Dedifferentiated amniotic fluid mesenchymal stem cell (primary cell): ENCODE results near the gene PPP1R14C.
"Not testable (repeated sequence)": the region's sequence is repeated elsewhere in the genome, so short reads cannot be mapped to it uniquely, and the experiment has no call there.

Experiments used
- DNase-seq: peaks from one replicate; pipeline ENCODE4 v3.0.0-alpha.2; 2016; ENCODE audit errors: extremely low spot score

PPP1R14C gene

DNA sequence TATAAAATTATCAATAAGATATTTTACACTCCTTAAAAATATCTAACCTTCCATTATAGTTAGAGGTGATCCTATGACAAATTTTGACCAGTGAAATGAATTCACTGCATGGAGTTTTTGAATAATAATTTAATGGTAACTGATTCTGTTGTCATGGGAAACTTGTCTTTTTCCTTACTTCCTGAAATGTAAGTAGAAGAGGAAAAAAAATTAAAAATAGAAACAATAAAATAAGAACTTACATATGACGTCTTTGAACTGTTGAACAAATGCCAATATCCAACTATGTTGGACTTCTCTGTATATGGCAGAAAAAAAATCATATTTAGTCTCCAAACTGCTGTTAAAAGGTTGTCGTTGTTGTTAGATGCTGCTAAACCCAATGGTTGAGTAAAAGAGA lies 26.3 kb downstream of the PPP1R14C start:
- no peak for DNase-seq

DNA sequence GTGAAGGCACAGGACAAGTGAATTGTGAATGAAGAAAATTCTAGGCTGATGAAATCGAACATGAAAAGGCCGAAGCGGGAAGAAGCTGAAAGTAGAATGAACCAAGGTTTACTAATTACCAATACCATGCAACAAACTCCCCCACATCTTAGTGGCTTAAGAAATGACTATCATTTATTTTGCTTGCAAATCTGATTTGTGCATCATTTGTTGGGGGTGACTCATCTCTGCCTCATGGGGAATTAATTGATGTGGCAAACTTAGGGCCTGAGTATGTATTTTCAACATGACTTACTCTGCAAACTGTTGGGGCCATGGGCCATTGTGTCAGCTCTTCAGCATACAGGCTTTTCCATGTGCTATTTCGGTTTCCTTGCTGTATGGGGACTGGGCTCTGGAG lies 26.8 kb downstream of the PPP1R14C start:
- peak; percentile 24 for DNase-seq

DNA sequence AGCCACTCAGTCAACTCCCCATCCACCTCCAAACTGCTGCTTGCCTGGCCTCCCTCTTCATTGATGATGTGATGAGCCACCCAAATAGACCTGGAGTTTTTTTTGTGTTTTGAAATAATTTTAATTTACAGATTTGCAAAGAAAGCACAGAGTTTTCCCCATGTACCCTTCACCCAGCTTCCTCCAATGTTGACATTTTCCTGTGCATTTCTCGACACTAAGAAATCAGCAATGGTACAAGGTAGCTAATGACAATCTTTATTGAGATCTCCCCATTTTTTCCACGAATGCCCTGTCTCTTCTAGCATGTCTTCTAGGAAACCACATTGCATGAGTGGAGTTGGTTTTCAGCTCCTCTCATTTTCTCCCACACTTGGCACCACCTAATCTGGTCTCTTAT lies 30.1 kb downstream of the PPP1R14C start:
- DNase-seq: no peak

DNA sequence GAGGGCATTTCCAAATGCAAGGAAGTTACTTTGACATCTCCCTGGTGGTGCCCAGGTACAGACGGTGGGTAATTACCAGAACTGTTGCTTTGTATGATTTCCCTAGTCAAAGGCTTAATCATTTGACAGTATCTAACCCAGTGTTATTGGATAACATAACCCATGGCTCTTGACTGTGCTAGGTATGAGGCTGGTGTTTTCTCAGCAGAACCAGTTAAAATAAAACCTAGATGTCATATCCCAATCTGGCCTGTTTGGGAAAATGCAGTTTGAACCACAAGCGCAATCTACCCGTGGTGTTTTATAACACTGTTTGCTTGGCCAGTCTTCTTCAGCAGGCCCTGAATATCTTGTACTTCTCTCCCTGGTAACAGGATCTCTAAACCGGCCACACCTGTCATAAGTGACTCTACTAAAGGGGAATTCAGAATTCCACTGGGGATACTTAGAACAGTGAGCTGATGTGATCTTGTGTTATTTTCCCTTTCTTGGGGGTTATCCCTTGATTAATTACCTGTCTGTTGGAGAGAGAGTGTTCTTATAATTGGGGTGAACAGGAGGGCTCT lies 32.8 kb downstream of the PPP1R14C start:
- no peak for DNase-seq

DNA sequence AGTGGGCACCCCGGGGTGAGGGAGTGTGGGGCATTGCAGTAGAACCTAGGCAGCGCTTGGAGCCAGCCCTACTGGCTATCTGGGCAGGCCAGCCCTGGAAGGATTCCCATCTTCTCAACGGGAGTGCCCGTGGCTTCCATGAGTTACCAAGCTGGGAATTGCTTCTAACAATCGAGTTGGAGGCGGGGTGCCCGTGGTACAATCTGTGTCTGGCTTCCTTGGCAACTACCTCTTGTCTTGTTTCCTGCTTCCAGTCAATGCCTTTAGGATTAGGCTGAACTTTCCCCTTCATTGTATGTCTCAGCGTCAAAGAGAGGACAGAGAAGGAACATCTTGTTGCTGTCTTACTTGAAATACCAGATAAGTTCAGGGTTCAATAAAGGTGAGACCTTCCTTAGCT lies 33.3 kb downstream of the PPP1R14C start:
- DNase-seq: no peak

DNA sequence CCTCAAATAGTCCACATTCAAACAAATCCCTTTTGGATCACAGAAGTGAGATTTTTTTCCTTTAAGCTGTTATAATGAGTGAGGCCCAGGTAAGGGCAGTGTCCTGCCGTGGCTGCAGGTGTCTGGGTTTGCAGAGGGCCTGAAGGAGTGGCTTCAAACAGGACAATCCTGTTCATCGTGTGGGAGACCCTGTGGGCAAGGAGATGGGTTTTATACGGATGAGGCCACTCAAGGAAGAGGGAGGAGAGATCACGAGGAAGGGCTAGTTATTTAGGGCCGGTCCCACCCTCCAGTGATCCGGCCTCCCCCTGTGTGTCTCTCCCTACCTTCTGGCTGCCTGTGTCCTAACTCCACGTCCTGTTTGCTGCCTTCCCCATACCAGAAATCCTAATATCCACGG lies 33.8 kb downstream of the PPP1R14C start:
- no peak for DNase-seq

DNA sequence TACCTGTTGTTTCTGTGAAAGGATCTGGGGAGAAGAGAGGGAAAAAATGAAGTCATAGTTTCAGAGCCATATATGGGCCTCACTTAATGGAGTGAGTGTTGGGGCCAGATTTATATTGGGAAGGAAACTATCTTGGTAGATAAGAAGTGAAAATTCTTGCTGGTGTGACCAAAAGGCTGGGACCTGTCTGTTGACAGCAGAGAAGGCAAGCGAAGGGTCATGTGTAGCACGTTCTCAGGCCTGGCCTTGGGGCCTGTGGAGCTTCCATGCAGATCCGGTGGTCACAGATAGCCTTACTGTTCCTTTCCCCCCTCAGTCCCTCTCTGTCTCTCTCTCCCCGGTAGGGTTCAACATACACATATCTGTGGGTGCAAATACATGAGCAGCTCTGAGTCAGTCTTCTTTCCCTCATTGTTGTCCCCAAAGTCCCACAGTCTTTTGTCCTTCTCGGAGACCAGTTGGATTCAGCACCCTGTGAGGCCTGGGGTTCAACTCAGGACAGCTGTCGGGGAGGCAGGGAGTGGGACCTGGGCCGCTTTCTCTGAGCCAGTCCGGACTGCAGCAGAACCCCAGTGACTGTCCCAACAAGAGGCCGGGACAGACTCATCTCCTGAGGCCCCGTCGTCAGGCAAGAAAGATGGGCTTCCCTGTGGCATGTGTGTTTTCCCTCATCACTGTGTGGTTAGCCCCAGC lies 34.6 kb downstream of the PPP1R14C start:
- DNase-seq: no peak

DNA sequence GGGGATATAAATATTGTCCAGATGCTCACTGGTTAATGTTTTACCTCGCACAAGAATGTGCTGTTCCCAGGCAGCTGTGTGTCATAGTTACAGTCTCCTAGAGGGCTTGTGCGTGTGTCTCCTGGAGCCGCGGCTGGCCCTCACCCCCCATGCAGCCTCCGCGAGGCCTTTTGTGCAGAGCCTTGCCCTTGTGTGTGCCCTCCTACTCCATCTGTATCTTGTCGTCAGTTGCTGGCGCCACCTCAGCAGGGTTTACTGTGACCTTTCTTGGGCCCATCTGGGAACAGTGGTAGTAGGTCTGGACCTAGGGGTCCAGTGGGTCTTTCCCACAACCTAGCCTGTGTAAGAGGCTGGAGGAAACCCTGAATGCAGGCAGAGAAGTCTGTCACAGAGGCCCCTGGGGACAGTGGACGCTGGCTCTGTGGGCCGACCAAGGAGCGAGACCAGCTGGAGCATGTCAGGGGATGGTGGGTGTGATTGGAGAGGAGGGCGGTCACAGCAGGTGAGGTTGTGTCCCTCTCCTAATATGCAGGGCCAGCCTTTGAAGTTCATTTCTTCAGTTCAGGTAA lies 35.2 kb downstream of the PPP1R14C start:
- no peak for DNase-seq

DNA sequence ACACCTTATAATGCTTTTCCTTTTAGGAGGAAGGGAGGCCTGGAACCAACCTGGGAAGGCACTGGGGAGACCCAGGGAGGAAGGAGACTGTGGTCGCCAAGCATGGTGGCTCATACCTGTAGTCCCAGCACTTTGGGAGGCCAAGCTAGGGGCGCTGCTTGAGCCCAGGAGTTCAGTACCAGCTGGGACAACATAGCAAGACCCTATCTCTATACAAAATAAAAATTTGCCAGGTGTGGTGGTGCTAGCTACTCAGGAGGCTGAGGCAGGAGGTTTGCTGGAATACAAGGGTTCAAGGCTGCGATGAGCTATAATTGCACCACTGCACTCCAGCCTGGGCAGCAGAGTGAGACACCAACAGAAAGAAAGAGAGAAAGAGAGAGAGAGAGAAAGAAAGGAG lies 36.2 kb downstream of the PPP1R14C start:
- no peak for DNase-seq

DNA sequence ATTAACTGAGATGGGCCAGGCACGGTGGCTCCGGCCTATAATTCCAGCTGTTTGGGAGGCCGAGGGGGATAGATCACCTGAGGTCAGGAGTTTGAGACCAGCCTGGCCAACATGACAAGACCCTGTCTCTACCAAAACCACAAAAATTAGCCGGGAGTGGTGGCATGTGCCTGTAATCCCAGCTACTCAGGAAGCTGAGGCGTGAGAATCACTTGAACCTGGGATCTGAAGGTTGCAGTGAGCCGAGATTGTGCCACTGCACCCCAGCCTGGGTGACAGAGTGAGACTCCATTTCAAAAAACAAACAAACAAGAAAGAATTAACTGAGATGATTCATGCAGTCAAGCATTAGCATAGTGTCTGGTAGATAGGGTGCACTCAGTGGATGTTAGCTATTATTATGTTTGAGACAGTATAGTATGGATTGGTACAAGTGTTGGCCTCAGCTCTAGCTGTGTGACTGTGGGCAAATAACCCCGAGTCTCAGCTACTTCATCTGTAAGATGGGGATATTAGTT lies 37.1 kb downstream of the PPP1R14C start:
- DNase-seq: not testable (repeated sequence)

DNA sequence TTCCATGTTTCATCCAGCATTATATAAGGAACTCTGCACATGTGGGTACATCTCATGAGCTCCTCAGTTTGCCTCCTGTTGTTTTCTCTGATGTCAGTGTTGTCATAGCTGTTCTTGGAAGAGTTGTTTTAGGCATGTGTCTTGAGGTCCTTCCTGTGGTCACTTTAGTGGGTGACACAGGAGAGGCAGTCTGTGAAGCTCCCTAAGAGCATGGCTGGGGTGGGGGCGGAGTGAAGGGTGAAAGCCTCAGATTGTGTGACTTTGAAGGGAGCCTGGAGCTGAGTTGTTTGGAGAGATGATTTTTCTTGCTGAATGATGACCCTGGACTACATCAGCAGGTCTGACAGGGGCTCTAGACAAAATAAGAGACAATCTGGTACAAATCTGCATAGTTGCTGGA lies 37.7 kb downstream of the PPP1R14C start:
- no peak for DNase-seq

DNA sequence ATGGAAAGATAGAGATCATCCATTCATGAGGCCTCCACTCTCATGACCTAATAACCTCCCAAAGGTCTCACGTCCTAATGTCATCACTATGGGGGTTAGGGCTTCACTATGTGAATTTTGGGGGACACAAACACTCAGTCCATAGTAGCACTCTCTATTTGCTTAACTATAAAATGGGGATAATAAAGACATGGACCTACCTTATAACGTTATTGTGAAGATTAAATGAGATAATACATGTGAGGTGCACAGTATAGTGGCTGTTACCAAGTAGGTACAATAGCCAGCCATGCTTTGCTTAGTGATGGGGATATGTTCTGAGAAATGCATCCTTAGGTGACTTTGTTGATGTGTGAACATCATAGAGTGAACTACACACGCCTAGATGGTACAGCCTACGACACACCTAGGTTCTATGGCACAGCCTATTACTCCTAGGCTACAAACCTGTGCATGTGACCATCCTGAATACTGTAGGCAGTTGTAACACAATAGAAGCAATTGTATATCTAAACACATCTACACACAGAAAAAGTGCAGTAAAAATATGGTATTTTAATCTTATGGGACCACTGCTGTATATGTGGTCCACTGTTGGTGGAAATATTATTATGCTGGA lies 39.7 kb downstream of the PPP1R14C start:
- no peak for DNase-seq

DNA sequence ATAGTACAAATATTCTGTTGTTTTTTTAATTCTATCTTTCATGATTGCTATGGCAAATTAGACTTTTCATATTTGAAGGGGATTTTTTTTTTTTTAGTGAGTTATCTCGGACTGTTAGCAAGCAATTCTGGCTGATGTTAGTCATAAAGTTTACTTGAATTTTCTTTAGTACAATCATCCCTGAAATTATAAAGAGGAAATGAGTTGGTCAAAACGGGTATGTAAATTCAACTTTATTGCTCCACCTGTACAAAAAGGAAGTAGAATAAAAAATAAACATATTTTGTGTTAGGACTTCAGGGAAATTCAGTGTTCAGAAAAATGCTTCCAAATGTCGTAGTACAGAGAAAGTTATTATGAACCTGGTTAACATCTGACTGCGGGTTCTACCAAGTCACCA lies 40.3 kb downstream of the PPP1R14C start:
- no peak for DNase-seq

DNA sequence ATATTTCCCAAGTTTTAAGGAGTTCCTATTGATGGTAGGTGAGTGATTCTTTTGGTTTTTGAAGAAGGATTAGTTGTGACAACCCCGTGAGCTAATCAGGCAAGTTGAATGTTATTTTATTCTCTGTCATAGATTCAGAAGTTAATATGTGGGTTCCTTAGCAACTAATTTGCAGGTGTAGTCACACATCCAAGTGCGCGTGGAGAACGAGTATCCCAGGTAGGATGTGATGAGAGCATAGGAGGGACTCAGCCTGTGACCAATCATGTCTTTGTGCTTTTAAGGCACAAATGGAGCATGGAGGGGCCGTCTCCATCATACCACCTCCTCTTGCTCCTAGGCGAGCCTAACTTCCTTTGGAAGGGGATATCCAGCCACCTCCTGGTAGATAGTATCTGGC lies 41.1 kb downstream of the PPP1R14C start:
- no peak for DNase-seq

DNA sequence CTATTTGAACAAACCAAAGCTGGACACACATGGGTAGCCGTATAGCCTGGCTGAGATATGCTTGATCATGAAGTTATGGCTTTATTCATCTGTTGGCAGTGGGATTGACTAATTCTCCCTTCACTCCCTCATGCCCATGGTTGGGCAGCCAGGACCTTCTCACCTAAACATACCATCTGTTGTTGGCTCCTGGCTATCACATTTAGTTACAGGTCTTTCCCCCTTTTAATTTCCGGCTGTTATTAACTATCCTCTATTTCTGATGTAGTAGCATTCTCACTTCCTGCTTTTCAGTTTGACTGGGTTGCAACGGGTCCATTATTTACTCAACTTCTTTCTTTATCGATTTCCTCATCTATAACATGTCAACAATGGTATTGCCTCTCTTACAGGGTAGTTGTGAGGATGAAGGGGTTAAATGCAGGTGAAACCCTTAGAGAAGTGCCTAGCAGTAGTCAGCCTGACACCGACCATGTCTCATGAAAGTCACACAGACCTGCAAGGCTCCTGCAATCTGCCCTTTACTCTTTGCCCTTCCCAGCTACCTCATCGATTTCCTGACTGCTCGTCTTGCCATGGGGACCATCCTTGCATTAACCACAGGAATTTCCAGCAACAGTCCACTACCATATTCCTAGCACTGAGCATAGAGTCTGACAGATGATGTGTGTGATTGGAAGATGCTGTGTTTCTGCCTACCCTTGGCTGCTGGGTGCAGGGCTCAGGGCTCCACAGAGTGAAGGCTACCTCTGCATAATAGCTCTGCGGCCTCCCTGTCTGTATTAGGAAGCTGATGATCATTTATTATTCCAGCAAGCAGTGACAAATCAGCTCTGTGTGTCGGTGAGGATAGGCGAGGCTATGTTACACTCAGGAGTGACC lies 42.2 kb downstream of the PPP1R14C start:
- no peak for DNase-seq

DNA sequence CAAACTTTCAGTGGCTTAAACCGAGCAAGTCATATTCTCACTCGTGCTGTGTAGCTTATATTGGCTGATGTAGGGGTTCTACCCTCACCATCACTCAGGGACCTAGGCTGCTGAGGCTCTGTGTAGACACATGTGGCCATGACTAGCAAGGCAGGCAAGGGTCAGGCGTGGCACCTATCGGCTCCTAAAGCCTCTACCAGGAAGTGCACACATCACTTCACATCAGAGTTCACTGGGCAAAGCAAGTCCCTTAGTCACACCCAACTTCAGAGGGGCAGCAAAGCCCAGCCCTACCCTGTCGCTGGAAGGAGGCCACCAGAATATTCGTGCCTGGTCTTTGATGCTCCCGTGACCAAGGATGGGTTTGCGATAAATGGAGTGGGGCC lies 42.9 kb downstream of the PPP1R14C start:
- no peak for DNase-seq

DNA sequence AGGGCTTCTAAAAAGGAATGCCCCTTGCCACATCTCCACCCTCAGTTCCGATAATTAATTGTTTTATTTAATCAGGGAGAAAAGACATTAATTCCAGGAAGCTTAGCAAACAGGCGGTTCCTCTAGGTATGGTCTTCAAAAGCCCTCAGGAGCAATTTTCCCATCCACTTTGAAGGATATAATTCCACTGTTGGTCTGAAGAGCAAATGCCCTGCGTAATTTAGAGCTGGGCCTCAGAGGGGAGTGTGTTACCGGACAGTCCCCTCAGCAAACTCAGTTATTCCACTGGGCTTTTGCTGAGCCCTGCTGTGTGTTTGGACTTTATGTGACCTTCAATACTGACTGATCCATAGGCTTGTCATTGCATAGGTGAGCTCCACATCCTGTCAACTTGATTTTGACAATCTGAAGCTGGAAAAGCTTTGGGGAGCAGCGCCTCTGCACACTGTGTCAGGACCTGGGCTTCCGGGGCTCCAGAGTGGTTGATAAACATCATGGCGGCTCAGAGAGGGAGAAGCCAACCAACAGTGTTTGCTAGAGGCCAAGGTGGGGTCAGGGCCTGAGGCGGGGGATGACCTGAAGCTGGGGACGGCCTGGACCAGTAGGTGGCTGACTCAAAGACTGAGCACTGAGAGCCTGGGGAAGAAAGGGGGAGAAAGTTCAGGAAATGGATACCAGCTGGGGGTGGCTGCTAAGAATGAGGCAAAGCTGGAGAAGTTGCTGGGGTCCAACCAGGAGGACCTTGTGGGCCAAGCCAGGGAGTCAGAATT lies 43.5 kb downstream of the PPP1R14C start:
- no peak for DNase-seq

DNA sequence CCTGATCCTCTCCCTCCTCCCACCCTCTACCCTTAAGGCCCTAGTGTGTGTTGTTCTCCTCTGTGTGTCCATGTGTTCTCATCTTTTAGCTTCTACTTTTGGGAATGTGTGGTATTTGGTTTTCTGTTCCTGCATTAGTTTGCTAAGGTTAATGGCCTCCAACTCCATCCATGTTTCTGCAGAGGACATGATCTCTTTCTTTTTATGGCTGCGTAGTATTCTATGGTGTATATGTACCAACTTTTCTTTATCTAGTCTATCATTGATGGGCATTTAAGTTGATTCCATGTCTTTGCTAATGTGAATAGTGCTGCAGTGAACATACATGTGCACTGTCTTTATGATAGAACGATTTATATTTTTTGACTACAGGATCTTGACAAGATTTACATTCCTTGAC lies 44.6 kb downstream of the PPP1R14C start:
- not testable (repeated sequence) for DNase-seq

DNA sequence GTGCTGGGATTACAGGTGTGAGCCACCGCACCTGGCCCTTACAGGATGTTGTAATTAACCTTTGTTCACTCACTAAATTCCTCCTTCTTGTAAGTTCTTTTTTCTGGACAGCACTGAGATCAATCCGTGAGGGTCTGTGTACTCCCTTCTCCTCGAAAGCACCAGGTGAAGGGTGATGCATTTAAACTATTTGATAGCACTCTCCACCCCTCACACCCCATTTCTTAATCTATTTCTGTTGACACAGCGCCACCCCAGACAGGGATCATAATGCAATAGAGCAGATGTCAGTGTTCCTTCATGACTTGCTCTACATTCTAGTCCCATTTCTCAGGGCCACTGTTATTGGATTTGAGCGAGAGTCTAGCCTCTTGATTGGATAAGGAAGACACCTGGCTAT lies 46.3 kb downstream of the PPP1R14C start:
- no peak for DNase-seq

DNA sequence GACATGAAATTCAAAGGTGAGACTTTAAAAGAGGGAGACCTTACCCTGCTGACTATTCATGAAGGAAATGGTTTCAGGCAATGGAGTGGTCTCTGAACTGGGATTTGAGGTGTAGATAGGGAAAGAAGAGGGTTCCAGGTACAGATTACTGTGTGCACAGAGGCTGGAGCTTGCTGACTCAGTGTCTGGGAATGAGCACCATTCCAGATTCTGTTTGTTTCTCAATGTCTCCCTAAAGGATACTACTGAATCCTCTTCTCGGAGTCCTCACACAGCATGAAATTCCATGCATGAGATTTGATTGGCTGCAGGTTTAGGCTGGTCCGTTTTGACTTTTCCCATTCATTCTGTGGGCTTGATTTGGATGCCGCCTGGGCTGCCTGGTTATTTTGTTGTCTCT lies 49.0 kb downstream of the PPP1R14C start:
- no peak for DNase-seq

DNA sequence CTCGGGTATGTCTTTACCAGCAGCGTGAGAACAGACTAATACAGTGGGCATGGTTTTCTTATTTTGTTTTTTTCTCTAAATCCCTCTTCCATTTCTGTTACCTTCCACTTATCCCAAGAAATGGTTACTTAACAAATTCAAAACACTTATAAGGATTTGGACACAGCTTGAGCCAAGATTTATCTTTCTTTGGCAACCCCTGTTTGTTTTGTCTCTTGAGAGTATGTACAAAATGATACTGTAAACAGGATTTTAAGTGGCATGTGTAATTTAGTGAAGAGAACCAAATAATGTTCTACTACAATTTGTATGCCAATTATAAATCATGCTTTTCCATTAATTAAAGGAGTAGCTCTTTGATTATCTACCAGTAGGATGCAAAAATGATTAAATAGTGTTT lies 51.4 kb downstream of the PPP1R14C start:
- no peak for DNase-seq
